ENCODE results near the gene RTCB.

DNA sequence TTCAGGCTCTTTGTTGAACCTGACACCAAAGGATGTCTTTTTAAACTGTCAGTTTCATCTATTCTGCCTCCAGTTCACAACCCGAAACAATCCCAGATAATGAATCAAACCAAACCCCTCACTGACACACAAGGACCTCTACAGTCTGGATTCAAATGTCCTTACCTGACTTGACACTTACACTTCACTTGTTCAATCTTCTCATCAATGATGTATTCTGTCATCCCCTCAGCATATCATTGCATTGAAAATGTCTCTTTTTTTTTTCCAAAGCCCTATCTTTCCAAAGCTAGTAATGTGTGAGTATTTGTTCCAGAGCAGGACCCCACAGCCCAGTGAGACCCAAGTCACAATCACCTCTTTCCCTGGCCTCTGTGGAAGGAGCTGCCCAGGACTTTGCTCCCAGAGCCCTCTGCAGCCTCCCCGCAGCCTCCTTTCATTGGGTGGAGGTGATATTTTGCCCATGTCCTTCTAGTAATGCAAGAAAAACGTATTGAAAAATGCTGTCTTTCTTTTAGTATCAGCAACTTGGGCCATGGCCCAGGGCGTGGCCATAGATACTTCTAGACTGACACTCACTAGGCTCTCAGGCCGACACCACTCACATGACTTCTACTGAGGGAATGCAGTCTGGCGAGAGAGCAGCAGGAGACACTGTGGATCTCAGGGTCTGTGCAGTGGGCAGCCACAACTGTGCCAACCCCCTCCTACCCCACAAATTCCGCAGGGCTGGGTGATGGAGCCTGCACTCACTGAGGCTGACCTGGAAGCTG lies 36.2 kb downstream of the RTCB start:
- TF ChIP-seq POLR2A (IDR thresholded peaks at IDR 0.05) (no peak), CTCF (IDR thresholded peaks at IDR 0.05) (no peak)

Measured in prostate gland (tissue), 2 donors.